Chondrocyte (in vitro differentiated cells): ENCODE results near the gene NBPF4. TPM values are rescaled to one million over a fixed set of nuclear protein-coding genes. Genes with fewer than 3 reads are reported as not detected.

Experiments used
- DNase-seq: peaks from one replicate; pipeline ENCODE4 v3.0.0; 2021; ENCODE audit warnings: mixed read lengths, low spot score
- H3K27ac Mint-ChIP-seq: one replicate; pipeline ENCODE4 v1.8.0; 2021; ENCODE audit warnings: mild to moderate bottlenecking, moderate library complexity, mixed read lengths; ENCODE audit not compliant: unreplicated experiment
- H3K27me3 Mint-ChIP-seq: 2 replicates; pipeline ENCODE4 v1.8.0; 2021; ENCODE audit warnings: low read depth, mixed read lengths
- H3K36me3 Mint-ChIP-seq: 2 replicates; pipeline ENCODE4 v1.8.0; 2021; ENCODE audit warnings: low read depth, mixed read lengths
- H3K4me1 Mint-ChIP-seq: 2 replicates; pipeline ENCODE4 v1.8.0; 2021; ENCODE audit warnings: low read depth, mild to moderate bottlenecking, mixed read lengths
- H3K4me3 Mint-ChIP-seq: one replicate; pipeline ENCODE4 v1.8.0; 2021; ENCODE audit warnings: mild to moderate bottlenecking, moderate library complexity, mixed read lengths; ENCODE audit not compliant: unreplicated experiment
- H3K9me3 Mint-ChIP-seq: 2 replicates; pipeline ENCODE4 v1.8.0; 2021; ENCODE audit warnings: low read depth, mixed read lengths
- total RNA-seq: library from RNA; stranded (reverse); gene quantifications from 3 replicates; pipeline ENCODE4 v1.2.1, GENCODE V29; 2021
- TF ChIP-seq, protein P1 (sequence below): fragments of 200-600 bp; sonication (generic); IDR thresholded peaks from 2 replicates; pipeline ENCODE4 v1.5.0; 2021; ENCODE audit warnings: antibody characterized with exemption, mild to moderate bottlenecking, moderate library complexity

Gene NBPF4
- total RNA-seq, 1 donor from 2014 or later = not detected

DNA sequence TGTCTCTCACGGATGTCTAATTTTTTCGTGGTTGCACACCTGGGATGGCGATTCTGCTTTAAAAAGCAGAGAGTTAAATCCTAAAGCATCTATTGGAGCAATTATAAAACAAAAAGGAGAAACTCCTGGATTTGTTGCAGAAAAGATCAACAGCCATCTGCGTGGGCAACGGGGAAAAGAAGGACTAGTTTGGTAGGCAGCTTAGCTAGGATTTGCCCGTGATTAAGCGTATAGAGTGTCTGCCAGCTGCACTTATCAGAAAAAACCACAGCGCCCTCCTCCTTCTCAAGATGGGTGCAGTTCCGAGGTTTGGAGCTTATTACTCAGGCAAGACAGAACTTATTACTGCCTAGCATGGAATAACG lies 43.2 kb downstream of the NBPF4 start:
- Mint-ChIP-seq H3K36me3 (peaks cover 11% of the 10 kb centered on the region), H3K27ac (peak overlapping the region; percentile 91), H3K9me3 (peaks cover 12% of the 10 kb centered on the region), H3K4me3 (peak overlapping the region; percentile 91), H3K4me1 (peaks cover 39% of the 10 kb centered on the region), H3K27me3 (no peaks in the 10 kb centered on the region)
- TF ChIP-seq, protein P1, sequence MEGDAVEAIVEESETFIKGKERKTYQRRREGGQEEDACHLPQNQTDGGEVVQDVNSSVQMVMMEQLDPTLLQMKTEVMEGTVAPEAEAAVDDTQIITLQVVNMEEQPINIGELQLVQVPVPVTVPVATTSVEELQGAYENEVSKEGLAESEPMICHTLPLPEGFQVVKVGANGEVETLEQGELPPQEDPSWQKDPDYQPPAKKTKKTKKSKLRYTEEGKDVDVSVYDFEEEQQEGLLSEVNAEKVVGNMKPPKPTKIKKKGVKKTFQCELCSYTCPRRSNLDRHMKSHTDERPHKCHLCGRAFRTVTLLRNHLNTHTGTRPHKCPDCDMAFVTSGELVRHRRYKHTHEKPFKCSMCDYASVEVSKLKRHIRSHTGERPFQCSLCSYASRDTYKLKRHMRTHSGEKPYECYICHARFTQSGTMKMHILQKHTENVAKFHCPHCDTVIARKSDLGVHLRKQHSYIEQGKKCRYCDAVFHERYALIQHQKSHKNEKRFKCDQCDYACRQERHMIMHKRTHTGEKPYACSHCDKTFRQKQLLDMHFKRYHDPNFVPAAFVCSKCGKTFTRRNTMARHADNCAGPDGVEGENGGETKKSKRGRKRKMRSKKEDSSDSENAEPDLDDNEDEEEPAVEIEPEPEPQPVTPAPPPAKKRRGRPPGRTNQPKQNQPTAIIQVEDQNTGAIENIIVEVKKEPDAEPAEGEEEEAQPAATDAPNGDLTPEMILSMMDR = peak; percentile 69
- no peak for DNase-seq

DNA sequence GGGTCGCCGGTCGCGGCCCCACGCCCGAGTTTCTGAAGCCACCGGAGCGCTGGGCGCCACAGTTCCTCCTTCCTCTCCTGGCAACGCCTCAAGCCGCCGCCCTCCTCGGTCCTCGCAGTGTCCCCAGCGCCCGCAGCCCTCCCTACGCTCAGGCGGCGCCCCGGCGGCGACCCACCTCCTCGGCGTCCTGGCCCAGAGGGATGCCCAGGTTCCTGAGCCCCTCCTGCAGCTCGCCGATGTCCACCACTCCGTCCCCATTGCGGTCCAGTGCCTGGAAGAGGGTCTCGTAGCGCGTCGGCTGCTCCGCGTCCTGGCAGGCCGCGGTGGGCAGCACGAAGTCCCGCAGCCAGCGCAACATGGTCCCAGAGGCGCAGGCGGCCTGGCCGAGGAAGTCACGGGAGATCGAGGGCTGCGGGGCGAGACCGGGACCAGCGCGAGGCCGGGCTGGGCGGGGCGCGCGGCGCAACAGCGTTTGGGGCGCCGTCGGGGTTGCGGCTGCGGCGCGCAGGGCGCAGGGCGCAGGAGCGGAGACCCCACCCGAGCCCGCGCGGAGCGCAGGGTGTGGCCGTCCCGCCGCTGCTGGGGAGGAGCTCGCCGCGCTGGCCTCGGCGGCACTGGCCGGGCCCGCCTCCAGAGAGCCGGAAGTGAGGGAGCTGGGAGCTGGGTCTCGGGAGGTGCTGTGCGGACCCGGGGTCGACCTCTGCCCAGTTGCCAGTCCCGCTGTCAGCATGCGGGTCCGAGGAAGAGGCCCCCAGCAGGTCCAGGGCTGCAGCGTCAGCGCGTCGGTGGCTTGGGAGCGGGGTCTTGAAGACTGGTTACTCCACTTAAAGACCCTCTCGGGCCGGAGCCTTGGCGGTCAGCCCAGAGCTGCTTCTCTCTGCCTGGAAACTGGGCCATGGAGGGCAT lies 43.8 kb downstream of the NBPF4 start, which contains the start of gene SLC25A24:
SLC25A24 (minus strand) TSS at position 563 of the 906 bp plus-strand sequence; CDS start at position 358, 205 bp downstream.
- H3K4me1 Mint-ChIP-seq = peaks cover 42% of the 10 kb centered on the region
- peaks cover 16% of the 10 kb centered on the region for H3K36me3 Mint-ChIP-seq
- peak within 1 kb of the TSS; percentile 91 for H3K27ac Mint-ChIP-seq
- H3K27me3 Mint-ChIP-seq = no peaks in the 10 kb centered on the region
- H3K4me3 Mint-ChIP-seq = peak within 1 kb of the TSS; percentile 91
- TF ChIP-seq, protein P1 = no peak
- H3K9me3 Mint-ChIP-seq = peaks cover 12% of the 10 kb centered on the region
- peak; percentile 94 for DNase-seq

DNA sequence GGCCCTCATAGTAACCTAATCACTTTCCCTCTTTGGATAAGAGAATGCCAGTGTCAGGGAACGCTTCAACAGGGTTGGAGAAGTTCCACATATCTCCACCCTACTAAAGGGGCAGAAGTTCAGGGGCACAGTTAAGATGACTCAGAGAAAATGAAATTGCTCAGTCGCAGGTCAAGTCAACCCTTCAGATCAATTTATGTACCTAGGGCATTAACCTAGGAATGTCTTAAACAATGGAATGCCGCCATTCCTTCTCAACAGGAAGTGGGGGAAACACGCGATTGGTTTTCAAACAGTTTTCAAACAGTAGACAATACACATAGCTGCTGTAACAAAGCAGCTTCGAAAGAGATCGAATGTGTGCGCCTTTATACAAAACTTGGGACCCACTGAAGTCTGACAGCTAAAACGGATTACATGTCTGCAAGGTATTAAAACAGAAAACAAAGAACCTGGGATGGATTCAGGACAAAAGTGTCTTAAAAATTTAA lies 44.6 kb downstream of the NBPF4 start:
- TF ChIP-seq, protein P1 = peak; percentile 9
- H3K27ac Mint-ChIP-seq = peak overlapping the region; percentile 91
- peaks cover 17% of the 10 kb centered on the region for H3K36me3 Mint-ChIP-seq
- H3K9me3 Mint-ChIP-seq = peaks cover 5% of the 10 kb centered on the region
- H3K4me1 Mint-ChIP-seq = peaks cover 48% of the 10 kb centered on the region
- peak overlapping the region; percentile 91 for H3K4me3 Mint-ChIP-seq
- DNase-seq = no peak
- no peaks in the 10 kb centered on the region for H3K27me3 Mint-ChIP-seq

DNA sequence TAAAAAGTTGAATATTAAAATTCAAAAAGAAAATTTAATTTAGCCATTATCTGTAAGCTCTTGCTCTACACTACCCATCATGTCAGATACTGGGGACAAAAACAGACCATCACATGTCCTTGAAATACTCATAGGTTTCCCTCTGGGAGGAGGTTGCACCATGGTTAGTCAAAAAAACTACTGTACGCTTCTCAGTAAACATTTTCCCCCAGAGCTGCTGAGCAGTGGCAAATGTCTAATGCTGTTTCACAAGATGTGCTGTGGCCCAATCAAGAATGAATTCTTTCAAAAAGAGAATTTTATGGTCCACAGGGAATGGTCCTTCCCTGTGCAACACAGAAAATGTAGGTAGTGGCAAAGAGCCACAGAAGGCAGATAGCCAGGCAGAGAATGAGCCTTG lies 49.8 kb downstream of the NBPF4 start:
- Mint-ChIP-seq H3K9me3 (no peaks in the 10 kb centered on the region), H3K27me3 (no peaks in the 10 kb centered on the region), H3K27ac (no peak overlapping the region), H3K4me3 (no peak overlapping the region), H3K4me1 (peaks cover 67% of the 10 kb centered on the region), H3K36me3 (peaks cover 20% of the 10 kb centered on the region)
- TF ChIP-seq, protein P1 = no peak
- no peak for DNase-seq

DNA sequence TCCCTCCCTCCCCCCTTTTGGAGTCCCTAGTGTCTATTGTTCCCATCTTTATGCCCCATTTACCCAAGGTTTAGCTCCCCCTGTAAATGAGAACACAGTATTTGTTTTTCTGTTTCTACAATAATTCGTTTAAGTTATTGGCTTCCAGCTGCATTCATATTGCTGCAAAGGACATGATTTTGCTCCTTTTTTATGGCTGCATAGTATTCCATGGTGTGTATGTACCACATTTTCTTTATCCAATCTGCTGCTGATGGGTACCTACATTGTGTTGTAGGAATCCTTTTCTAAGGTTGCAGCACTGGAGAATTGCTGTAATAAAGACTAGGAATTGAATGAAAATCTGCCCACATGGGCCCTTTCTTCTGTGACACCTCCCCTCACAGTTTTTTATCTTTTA lies 50.5 kb downstream of the NBPF4 start:
- no peaks in the 10 kb centered on the region for H3K27me3 Mint-ChIP-seq
- H3K9me3 Mint-ChIP-seq = peaks cover under 1% of the 10 kb centered on the region
- H3K4me3 Mint-ChIP-seq = no peak overlapping the region
- peaks cover 65% of the 10 kb centered on the region for H3K4me1 Mint-ChIP-seq
- TF ChIP-seq, protein P1 = no peak
- H3K36me3 Mint-ChIP-seq = peaks cover 20% of the 10 kb centered on the region
- no peak overlapping the region for H3K27ac Mint-ChIP-seq
- no peak for DNase-seq
